PC-3 (cell line): ENCODE measurements around the gene SEPTIN1.

Source experiments
- EZH2 ChIP-seq: fragments of 300-600 bp; sonication (generic); IDR thresholded peaks from one replicate; pipeline ENCODE4 v1.6.1; 2017; ENCODE audit warnings: antibody characterized with exemption, mild to moderate bottlenecking, low read length; ENCODE audit not compliant: unreplicated experiment
- EZH2phosphoT487 ChIP-seq: fragments of 300-600 bp; sonication (generic); IDR thresholded peaks from 2 replicates; pipeline ENCODE4 v1.6.1; 2018; ENCODE audit warnings: mild to moderate bottlenecking, antibody characterized with exemption, low read length, borderline replicate concordance
- TF ChIP-seq, protein P1 (sequence below): fragments of 300-600 bp; sonication (generic); conservative IDR thresholded peaks from 2 replicates; pipeline ENCODE4 v1.5.1; 2017; ENCODE audit warnings: antibody characterized with exemption, low read depth, mild to moderate bottlenecking, low read length

DNA sequence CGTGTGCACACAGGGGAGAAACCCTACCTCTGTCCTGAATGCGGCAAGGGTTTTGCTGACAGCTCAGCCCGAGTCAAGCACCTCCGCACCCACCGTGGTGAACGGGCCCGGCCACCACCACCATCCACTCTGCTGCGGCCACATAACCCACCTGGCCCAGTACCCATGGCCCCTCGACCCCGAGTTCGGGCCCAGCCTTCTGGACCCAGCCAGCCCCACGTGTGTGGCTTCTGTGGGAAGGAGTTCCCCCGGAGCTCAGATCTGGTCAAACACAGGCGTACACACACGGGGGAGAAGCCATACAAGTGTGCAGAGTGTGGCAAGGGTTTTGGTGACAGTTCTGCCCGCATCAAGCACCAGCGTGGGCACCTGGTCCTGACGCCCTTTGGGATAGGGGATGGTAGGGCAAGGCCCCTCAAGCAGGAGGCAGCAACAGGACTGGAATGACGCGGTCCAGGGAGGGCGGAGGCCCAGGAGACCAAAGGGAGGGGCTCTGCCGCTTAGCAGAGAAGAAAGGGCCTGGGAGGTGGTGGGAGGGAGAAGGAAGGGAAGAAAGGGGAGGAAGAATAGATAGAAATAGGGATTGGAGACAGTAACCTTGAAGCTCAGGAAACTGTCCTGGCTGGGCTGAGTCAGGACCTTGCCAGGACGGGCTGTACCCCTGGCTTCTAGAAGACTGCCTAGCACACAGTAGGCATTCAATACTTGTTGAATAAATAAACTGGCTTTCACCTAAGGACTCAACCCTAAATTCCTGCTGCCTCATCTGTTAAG lies 16.5 kb upstream of the SEPTIN1 start:
- TF ChIP-seq, protein P1, sequence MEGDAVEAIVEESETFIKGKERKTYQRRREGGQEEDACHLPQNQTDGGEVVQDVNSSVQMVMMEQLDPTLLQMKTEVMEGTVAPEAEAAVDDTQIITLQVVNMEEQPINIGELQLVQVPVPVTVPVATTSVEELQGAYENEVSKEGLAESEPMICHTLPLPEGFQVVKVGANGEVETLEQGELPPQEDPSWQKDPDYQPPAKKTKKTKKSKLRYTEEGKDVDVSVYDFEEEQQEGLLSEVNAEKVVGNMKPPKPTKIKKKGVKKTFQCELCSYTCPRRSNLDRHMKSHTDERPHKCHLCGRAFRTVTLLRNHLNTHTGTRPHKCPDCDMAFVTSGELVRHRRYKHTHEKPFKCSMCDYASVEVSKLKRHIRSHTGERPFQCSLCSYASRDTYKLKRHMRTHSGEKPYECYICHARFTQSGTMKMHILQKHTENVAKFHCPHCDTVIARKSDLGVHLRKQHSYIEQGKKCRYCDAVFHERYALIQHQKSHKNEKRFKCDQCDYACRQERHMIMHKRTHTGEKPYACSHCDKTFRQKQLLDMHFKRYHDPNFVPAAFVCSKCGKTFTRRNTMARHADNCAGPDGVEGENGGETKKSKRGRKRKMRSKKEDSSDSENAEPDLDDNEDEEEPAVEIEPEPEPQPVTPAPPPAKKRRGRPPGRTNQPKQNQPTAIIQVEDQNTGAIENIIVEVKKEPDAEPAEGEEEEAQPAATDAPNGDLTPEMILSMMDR, result no peak
- TF ChIP-seq EZH2, result no peak
- no peak for TF ChIP-seq EZH2phosphoT487
